ENCODE measurements around the gene OR4D6. TPM values are rescaled to one million over a fixed set of nuclear protein-coding genes. Genes with fewer than 3 reads are reported as not detected.

The OR4D6 gene
- polyA plus RNA-seq (not detected in 2 replicates), polyA minus RNA-seq (not detected in 2 replicates)

- Histone ChIP-seq H3K4me3 (ENCODE audit: low read length) (no peak within 1 kb of the TSS), H3K9me2 (ENCODE audit: insufficient read depth, low read length) (no peaks in the 10 kb centered on the region), H4K20me1 (ENCODE audit: insufficient read depth) (no peaks in the 10 kb centered on the region), H3K79me2 (replicated peaks; ENCODE audit: insufficient read depth, low read length) (no peaks in the 10 kb centered on the region), H3F3A (ENCODE audit: insufficient read depth, low read length, poor library complexity, severe bottlenecking) (no peaks in the 10 kb centered on the region), H3K27ac (ENCODE audit: low read length) (no peak within 1 kb of the TSS), H3K36me3 (ENCODE audit: insufficient read depth, low read length) (no peaks in the 10 kb centered on the region), H2AFZ (ENCODE audit: low read depth, low read length) (no peak within 1 kb of the TSS), H3K4me2 (ENCODE audit: low read length) (no peak within 1 kb of the TSS), H3K27me3 (ENCODE audit: insufficient read depth, low read depth, low read length) (no peaks in the 10 kb centered on the region), H3K9ac (ENCODE audit: low read length) (no peak within 1 kb of the TSS), H3K9me3 (ENCODE audit: low read length) (no peaks in the 10 kb centered on the region)
- no peak for TF ChIP-seq CTCF (IDR thresholded peaks at IDR 0.05; ENCODE audit: poor library complexity, severe bottlenecking)
- no peak for TF ChIP-seq TAF1 (IDR thresholded peaks at IDR 0.05; ENCODE audit: low read depth)
- TF ChIP-seq POLR2AphosphoS5 (IDR thresholded peaks at IDR 0.05), result no peak
- TF ChIP-seq EP300 (conservative IDR thresholded peaks at IDR 0.05; ENCODE audit: poor library complexity, severe bottlenecking), result no peak
- no peak for TF ChIP-seq SMC3 (conservative IDR thresholded peaks at IDR 0.05; ENCODE audit: poor library complexity)
- TF ChIP-seq RAD21 (conservative IDR thresholded peaks at IDR 0.05), result no peak
- TF ChIP-seq REST (IDR thresholded peaks at IDR 0.05; ENCODE audit: borderline replicate concordance), result no peak
- no peak for TF ChIP-seq EZH2 (IDR thresholded peaks at IDR 0.05; ENCODE audit: borderline replicate concordance, insufficient read depth, low read length, poor library complexity, severe bottlenecking)
- TF ChIP-seq MXI1 (conservative IDR thresholded peaks at IDR 0.05; ENCODE audit: poor library complexity, severe bottlenecking), result no peak
Measured at GRCh38 chr11:59456661-59457060, at the start of gene OR4D6. Gene OR4D6, plus strand, starts transcription at chr11:59456961. Its CDS starts 0 bp downstream, at chr11:59456961.

- Histone ChIP-seq H2AFZ (ENCODE audit: low read depth, low read length) (no peak overlapping the region), H3F3A (ENCODE audit: insufficient read depth, low read length, poor library complexity, severe bottlenecking) (no peaks in the 10 kb centered on the region), H3K4me2 (ENCODE audit: low read length) (no peak overlapping the region), H3K9me3 (ENCODE audit: low read length) (no peaks in the 10 kb centered on the region), H3K9me2 (ENCODE audit: insufficient read depth, low read length) (no peaks in the 10 kb centered on the region), H3K27me3 (ENCODE audit: insufficient read depth, low read depth, low read length) (no peaks in the 10 kb centered on the region), H4K20me1 (ENCODE audit: insufficient read depth) (no peaks in the 10 kb centered on the region), H3K36me3 (ENCODE audit: insufficient read depth, low read length) (no peaks in the 10 kb centered on the region), H3K4me3 (ENCODE audit: low read length) (no peak overlapping the region), H3K27ac (ENCODE audit: low read length) (no peak overlapping the region), H3K9ac (ENCODE audit: low read length) (no peak overlapping the region), H3K79me2 (replicated peaks; ENCODE audit: insufficient read depth, low read length) (no peaks in the 10 kb centered on the region)
- TF ChIP-seq POLR2AphosphoS5 (IDR thresholded peaks at IDR 0.05) (no peak), SMC3 (conservative IDR thresholded peaks at IDR 0.05; ENCODE audit: poor library complexity) (no peak), RAD21 (conservative IDR thresholded peaks at IDR 0.05) (no peak), EZH2 (IDR thresholded peaks at IDR 0.05; ENCODE audit: borderline replicate concordance, insufficient read depth, low read length, poor library complexity, severe bottlenecking) (no peak), EP300 (conservative IDR thresholded peaks at IDR 0.05; ENCODE audit: poor library complexity, severe bottlenecking) (no peak), CTCF (IDR thresholded peaks at IDR 0.05; ENCODE audit: poor library complexity, severe bottlenecking) (no peak), MXI1 (conservative IDR thresholded peaks at IDR 0.05; ENCODE audit: poor library complexity, severe bottlenecking) (no peak), TAF1 (IDR thresholded peaks at IDR 0.05; ENCODE audit: low read depth) (no peak), REST (IDR thresholded peaks at IDR 0.05; ENCODE audit: borderline replicate concordance) (no peak)
Measured at GRCh38 chr11:59413646-59414045, 43.1 kb upstream of the OR4D6 start.
